ENCODE results near the gene TMEM235.

DNA sequence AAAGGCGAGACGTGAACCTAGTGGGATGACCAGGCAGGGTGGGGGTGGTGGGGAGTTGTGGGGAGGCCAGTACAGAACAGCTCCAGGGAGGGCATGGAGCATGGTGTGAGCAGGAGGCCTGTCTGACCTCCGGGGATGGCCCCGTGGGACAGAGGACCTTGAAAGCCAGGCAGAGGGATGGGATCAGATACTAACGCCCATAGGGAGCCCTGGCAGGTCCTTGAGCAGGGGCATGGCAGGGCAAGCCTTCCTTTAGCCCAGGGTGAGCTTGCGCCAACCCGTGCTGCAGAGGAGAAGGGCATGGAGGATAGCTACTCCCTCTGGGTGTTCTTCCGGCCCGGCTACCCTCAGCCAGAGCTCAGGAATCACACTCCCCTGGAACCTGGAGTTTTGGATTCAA lies 35.3 kb downstream of the TMEM235 start:
- TF ChIP-seq ERF (CRISPR knock-in tag; IDR thresholded peaks at IDR 0.05) (no peak), GABPA (tag; conservative IDR thresholded peaks at IDR 0.05; ENCODE audit: low read depth) (no peak)
